WTC11 (cell line): ENCODE data around the gene POLR3G. TPM values are rescaled to one million over a fixed set of nuclear protein-coding genes. Genes with fewer than 3 reads are reported as not detected.
A peak's percentile ranks its signal among the peaks of the same experiment; 100 is the strongest.

ENCODE experiments used
- ATAC-seq: fragments of 200-7000 bp; cut with Tn5 transposase; 2 replicates; pipeline ENCODE4 v1.10.0; 2021; ENCODE audit warnings: mild to moderate bottlenecking, moderate library complexity
- CTCF ChIA-PET: fragments of 300-600 bp; sonication (Branson Sonifier 250); formaldehyde crosslinking; loops from one replicate; lab custom pipeline; 2021; ENCODE audit warnings: antibody characterized with exemption; lab: Charles Lee
- POLR2A ChIA-PET: fragments of 350-600 bp; sonication (Branson Sonifier 250); formaldehyde crosslinking; loops from one replicate; lab custom pipeline; 2021; ENCODE audit warnings: antibody characterized with exemption; lab: Charles Lee
- DNase-seq: peaks from one replicate; pipeline ENCODE4 v3.0.0; 2021; ENCODE audit warnings: low spot score
- H3K27ac Mint-ChIP-seq: 2 replicates; pipeline ENCODE4 v1.8.0; 2021; ENCODE audit warnings: mixed read lengths
- H3K27me3 Mint-ChIP-seq: 2 replicates; pipeline ENCODE4 v1.8.0; 2021; ENCODE audit warnings: low read depth, mild to moderate bottlenecking, moderate library complexity, mixed read lengths
- H3K36me3 Mint-ChIP-seq: 2 replicates; pipeline ENCODE4 v1.8.0; 2021; ENCODE audit warnings: mixed read lengths
- H3K4me1 Mint-ChIP-seq: 2 replicates; pipeline ENCODE4 v1.8.0; 2022; ENCODE audit warnings: mixed read lengths
- H3K4me3 Mint-ChIP-seq: 2 replicates; pipeline ENCODE4 v1.8.0; 2021; ENCODE audit warnings: mild to moderate bottlenecking, moderate library complexity, mixed read lengths
- H3K9me3 Mint-ChIP-seq: 2 replicates; pipeline ENCODE4 v1.8.0; 2021; ENCODE audit warnings: mixed read lengths
- AFF4 ChIP-seq: sonication (generic); formaldehyde crosslinking; IDR thresholded peaks from 2 replicates; pipeline ENCODE4 v1.8.1; 2023; ENCODE audit warnings: mild to moderate bottlenecking, missing genetic modification reagents, borderline replicate concordance
- CREM ChIP-seq: sonication (generic); formaldehyde crosslinking; IDR thresholded peaks from 2 replicates; pipeline ENCODE4 v1.8.1; 2022; ENCODE audit warnings: mild to moderate bottlenecking, missing genetic modification reagents, moderate library complexity
- ESRRA ChIP-seq: sonication (generic); formaldehyde crosslinking; IDR thresholded peaks from 2 replicates; pipeline ENCODE4 v1.8.1; 2022; ENCODE audit warnings: mild to moderate bottlenecking, missing genetic modification reagents, borderline replicate concordance
- GABPB1 ChIP-seq: sonication (generic); formaldehyde crosslinking; IDR thresholded peaks from 2 replicates; pipeline ENCODE4 v1.8.1; 2023; ENCODE audit warnings: mild to moderate bottlenecking, missing genetic modification reagents
- GTF2I ChIP-seq: fragments of 250-450 bp; sonication (Bioruptor Pico); conservative IDR thresholded peaks from 2 replicates; pipeline ENCODE4 v1.4.0; 2021; ENCODE audit warnings: mild to moderate bottlenecking
- HMGXB4 ChIP-seq: sonication (generic); formaldehyde crosslinking; IDR thresholded peaks from 2 replicates; pipeline ENCODE4 v1.8.1; 2023; ENCODE audit warnings: mild to moderate bottlenecking, moderate library complexity, missing genetic modification reagents
- JAZF1 ChIP-seq: fragments of 250-450 bp; sonication (Bioruptor Pico); IDR thresholded peaks from 2 replicates; pipeline ENCODE4 v1.9.0; 2021; ENCODE audit warnings: moderate library complexity, mild to moderate bottlenecking, inconsistent platforms
- KAT7 ChIP-seq: sonication (generic); formaldehyde crosslinking; IDR thresholded peaks from 2 replicates; pipeline ENCODE4 v1.8.1; 2023; ENCODE audit warnings: missing genetic modification reagents, mild to moderate bottlenecking, borderline replicate concordance
- MAX ChIP-seq: sonication (generic); formaldehyde crosslinking; IDR thresholded peaks from 2 replicates; pipeline ENCODE4 v1.8.0; 2022; ENCODE audit warnings: mild to moderate bottlenecking, missing genetic modification reagents
- RORB ChIP-seq: fragments of 250-450 bp; sonication (Bioruptor Pico); IDR thresholded peaks from 2 replicates; pipeline ENCODE4 v1.9.0; 2021; ENCODE audit warnings: mild to moderate bottlenecking
- TEAD1 ChIP-seq: sonication (generic); formaldehyde crosslinking; IDR thresholded peaks from 2 replicates; pipeline ENCODE4 v1.8.0; 2022; ENCODE audit warnings: mild to moderate bottlenecking, missing genetic modification reagents
- ZNF219 ChIP-seq: sonication (generic); formaldehyde crosslinking; IDR thresholded peaks from 2 replicates; pipeline ENCODE4 v1.8.0; 2023; ENCODE audit warnings: missing genetic modification reagents, mild to moderate bottlenecking, borderline replicate concordance
- ZNF396 ChIP-seq: fragments of 250-450 bp; sonication (Bioruptor Pico); IDR thresholded peaks from 2 replicates; pipeline ENCODE4 v1.8.0; 2021; ENCODE audit warnings: mild to moderate bottlenecking, moderate library complexity, borderline replicate concordance
- total RNA-seq: library from RNA; stranded (reverse); gene quantifications from 3 replicates; pipeline ENCODE4 v1.2.3, GENCODE V29; 2021
- TF ChIP-seq, protein P1 (sequence below): fragments of 250-450 bp; sonication (Bioruptor Pico); IDR thresholded peaks from 2 replicates; pipeline ENCODE4 v1.9.0; 2021; ENCODE audit warnings: mild to moderate bottlenecking, borderline replicate concordance
- TF ChIP-seq, protein P2 (sequence below): sonication (generic); formaldehyde crosslinking; IDR thresholded peaks from 2 replicates; pipeline ENCODE4 v1.8.1; 2023; ENCODE audit warnings: mild to moderate bottlenecking, missing genetic modification reagents, moderate library complexity
- TF ChIP-seq, protein P3 (sequence below): sonication (generic); formaldehyde crosslinking; IDR thresholded peaks from 2 replicates; pipeline ENCODE4 v1.8.0; 2022; ENCODE audit warnings: mild to moderate bottlenecking, missing genetic modification reagents
- TF ChIP-seq, protein P4 (sequence below): sonication (generic); formaldehyde crosslinking; IDR thresholded peaks from 2 replicates; pipeline ENCODE4 v1.8.1; 2022; ENCODE audit warnings: mild to moderate bottlenecking, missing genetic modification reagents, moderate library complexity, borderline replicate concordance
- TF ChIP-seq, protein P5 (sequence below): sonication (generic); formaldehyde crosslinking; IDR thresholded peaks from 2 replicates; pipeline ENCODE4 v1.8.1; 2023; ENCODE audit warnings: mild to moderate bottlenecking, missing genetic modification reagents, moderate library complexity

POLR3G gene
- total RNA-seq, 1 experiment from 2014 or later: 95.4 TPM

DNA sequence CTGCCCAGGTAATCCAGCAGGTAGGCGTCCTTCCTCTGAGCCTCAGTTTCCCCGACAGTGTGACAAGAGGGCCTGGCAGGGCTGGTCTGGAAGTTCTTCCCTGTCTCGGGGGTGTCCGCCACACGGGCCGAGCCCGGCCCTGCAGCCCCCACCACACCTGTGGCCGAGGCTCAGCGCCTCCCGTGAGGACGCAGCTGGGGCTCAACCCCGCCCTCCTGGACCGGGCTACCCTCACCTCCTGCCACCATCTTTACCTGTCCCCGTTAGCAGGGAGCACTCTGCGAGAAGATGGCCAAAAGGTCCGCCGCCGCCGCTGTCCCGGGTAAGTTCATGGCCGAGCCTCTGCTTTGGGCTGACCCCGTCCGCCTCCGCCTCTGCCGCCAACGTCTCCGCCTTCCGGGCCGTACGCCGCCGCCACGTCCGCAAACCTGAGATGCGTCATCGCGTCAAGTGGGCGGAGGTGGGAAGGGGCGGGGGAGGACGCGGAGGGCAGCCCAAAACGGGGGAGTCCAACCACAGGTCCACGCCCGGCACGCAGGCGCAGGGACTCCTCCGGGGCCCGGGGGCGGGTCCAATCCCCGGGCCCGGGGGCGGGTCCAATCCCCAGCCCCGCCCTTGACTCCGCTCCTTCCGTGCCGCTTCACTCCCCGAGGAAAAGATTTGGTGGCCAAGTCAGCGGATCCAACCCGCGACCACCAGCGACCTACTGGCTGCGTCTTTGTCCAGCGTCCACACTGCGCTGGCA is 54.7 kb downstream of the POLR3G start, which contains the start of gene LYSMD3:
Gene LYSMD3, minus strand, starts transcription at position 391 of the 745 bp plus-strand sequence. CDS start 4,295 bp downstream, outside the sequence.
- H3K36me3 Mint-ChIP-seq: peaks cover 8% of the 10 kb centered on the region
- peak within 1 kb of the TSS; percentile 99 for H3K27ac Mint-ChIP-seq
- no peaks in the 10 kb centered on the region for H3K27me3 Mint-ChIP-seq
- ChIA-PET POLR2A (interaction anchor here (0.6 kb wide), 1 partner anchor 82 kb away, joined by 3 read pairs; no protein-coding TSS in a partner anchor), CTCF (interaction anchor here (0.6 to 1.4 kb wide), 5 partner anchors 15 to 107 kb away, joined by 3 read pairs; no protein-coding TSS in a partner anchor)
- H3K4me3 Mint-ChIP-seq: peak within 1 kb of the TSS; percentile 98
- H3K4me1 Mint-ChIP-seq: peaks cover 30% of the 10 kb centered on the region
- no peaks in the 10 kb centered on the region for H3K9me3 Mint-ChIP-seq
- ATAC-seq (peak; percentile 95), DNase-seq (peak; percentile 97)
- TF ChIP-seq HMGXB4 (CRISPR knock-in tag) (peak; percentile 93), TEAD1 (CRISPR knock-in tag) (peak; percentile 71; the same call in 1 of the 2 replicates), JAZF1 (CRISPR knock-in tag) (no peak), MAX (CRISPR knock-in tag) (no peak; the same call in 1 of the 2 replicates), ZNF219 (CRISPR knock-in tag) (no peak), CREM (CRISPR knock-in tag) (peak; percentile 78), GABPB1 (CRISPR knock-in tag) (peak; percentile 66; the same call in 1 of the 2 replicates), GTF2I (CRISPR knock-in tag) (no peak), AFF4 (CRISPR knock-in tag) (peak; percentile 67; the same call in 1 of the 2 replicates), RORB (CRISPR knock-in tag) (no peak), ESRRA (CRISPR knock-in tag) (no peak), KAT7 (CRISPR knock-in tag) (no peak), ZNF396 (CRISPR knock-in tag) (no peak)
- TF ChIP-seq, protein P1, sequence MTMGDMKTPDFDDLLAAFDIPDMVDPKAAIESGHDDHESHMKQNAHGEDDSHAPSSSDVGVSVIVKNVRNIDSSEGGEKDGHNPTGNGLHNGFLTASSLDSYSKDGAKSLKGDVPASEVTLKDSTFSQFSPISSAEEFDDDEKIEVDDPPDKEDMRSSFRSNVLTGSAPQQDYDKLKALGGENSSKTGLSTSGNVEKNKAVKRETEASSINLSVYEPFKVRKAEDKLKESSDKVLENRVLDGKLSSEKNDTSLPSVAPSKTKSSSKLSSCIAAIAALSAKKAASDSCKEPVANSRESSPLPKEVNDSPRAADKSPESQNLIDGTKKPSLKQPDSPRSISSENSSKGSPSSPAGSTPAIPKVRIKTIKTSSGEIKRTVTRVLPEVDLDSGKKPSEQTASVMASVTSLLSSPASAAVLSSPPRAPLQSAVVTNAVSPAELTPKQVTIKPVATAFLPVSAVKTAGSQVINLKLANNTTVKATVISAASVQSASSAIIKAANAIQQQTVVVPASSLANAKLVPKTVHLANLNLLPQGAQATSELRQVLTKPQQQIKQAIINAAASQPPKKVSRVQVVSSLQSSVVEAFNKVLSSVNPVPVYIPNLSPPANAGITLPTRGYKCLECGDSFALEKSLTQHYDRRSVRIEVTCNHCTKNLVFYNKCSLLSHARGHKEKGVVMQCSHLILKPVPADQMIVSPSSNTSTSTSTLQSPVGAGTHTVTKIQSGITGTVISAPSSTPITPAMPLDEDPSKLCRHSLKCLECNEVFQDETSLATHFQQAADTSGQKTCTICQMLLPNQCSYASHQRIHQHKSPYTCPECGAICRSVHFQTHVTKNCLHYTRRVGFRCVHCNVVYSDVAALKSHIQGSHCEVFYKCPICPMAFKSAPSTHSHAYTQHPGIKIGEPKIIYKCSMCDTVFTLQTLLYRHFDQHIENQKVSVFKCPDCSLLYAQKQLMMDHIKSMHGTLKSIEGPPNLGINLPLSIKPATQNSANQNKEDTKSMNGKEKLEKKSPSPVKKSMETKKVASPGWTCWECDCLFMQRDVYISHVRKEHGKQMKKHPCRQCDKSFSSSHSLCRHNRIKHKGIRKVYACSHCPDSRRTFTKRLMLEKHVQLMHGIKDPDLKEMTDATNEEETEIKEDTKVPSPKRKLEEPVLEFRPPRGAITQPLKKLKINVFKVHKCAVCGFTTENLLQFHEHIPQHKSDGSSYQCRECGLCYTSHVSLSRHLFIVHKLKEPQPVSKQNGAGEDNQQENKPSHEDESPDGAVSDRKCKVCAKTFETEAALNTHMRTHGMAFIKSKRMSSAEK (CRISPR knock-in tag): no peak
- TF ChIP-seq, protein P2, sequence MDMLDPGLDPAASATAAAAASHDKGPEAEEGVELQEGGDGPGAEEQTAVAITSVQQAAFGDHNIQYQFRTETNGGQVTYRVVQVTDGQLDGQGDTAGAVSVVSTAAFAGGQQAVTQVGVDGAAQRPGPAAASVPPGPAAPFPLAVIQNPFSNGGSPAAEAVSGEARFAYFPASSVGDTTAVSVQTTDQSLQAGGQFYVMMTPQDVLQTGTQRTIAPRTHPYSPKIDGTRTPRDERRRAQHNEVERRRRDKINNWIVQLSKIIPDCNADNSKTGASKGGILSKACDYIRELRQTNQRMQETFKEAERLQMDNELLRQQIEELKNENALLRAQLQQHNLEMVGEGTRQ (CRISPR knock-in tag): no peak
- TF ChIP-seq, protein P3, sequence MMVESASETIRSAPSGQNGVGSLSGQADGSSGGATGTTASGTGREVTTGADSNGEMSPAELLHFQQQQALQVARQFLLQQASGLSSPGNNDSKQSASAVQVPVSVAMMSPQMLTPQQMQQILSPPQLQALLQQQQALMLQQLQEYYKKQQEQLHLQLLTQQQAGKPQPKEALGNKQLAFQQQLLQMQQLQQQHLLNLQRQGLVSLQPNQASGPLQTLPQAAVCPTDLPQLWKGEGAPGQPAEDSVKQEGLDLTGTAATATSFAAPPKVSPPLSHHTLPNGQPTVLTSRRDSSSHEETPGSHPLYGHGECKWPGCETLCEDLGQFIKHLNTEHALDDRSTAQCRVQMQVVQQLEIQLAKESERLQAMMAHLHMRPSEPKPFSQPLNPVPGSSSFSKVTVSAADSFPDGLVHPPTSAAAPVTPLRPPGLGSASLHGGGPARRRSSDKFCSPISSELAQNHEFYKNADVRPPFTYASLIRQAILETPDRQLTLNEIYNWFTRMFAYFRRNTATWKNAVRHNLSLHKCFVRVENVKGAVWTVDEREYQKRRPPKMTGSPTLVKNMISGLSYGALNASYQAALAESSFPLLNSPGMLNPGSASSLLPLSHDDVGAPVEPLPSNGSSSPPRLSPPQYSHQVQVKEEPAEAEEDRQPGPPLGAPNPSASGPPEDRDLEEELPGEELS (CRISPR knock-in tag): peak; percentile 53; the same call in 1 of the 2 replicates
- TF ChIP-seq, protein P4, sequence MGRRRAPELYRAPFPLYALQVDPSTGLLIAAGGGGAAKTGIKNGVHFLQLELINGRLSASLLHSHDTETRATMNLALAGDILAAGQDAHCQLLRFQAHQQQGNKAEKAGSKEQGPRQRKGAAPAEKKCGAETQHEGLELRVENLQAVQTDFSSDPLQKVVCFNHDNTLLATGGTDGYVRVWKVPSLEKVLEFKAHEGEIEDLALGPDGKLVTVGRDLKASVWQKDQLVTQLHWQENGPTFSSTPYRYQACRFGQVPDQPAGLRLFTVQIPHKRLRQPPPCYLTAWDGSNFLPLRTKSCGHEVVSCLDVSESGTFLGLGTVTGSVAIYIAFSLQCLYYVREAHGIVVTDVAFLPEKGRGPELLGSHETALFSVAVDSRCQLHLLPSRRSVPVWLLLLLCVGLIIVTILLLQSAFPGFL (CRISPR knock-in tag): no peak
- TF ChIP-seq, protein P5, sequence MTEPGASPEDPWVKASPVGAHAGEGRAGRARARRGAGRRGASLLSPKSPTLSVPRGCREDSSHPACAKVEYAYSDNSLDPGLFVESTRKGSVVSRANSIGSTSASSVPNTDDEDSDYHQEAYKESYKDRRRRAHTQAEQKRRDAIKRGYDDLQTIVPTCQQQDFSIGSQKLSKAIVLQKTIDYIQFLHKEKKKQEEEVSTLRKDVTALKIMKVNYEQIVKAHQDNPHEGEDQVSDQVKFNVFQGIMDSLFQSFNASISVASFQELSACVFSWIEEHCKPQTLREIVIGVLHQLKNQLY (CRISPR knock-in tag): 0 out of 2 replicates have a peak, but pooled peaks have one; percentile 32
